VCaP (cell line): ENCODE results near the gene CD247.

Experiments used
- H3K27ac ChIP-seq: fragments of 450-650 bp; 2 replicates; pipeline ENCODE4 v1.5.1; 2017
- CTCF ChIP-seq: fragments of 450-650 bp; conservative IDR thresholded peaks from 2 replicates; pipeline ENCODE4 v1.5.1; 2017; ENCODE audit warnings: mild to moderate bottlenecking, moderate library complexity

The CD247 gene

GRCh38 chr1:167526667-167527383 is 8.5 kb upstream of the CD247 start:
- no peak for TF ChIP-seq CTCF
- no peak overlapping the region for H3K27ac ChIP-seq

GRCh38 chr1:167524651-167525050 is 6.3 kb upstream of the CD247 start:
- no peak for TF ChIP-seq CTCF
- H3K27ac ChIP-seq, result no peak overlapping the region

- no peak for TF ChIP-seq CTCF
- H3K27ac ChIP-seq, result no peak overlapping the region
These were observed 3.9 kb upstream of the CD247 start for GRCh38 chr1:167522246-167522645.

- no peak overlapping the region for H3K27ac ChIP-seq
These were observed 2.4 kb upstream of the CD247 start for GRCh38 chr1:167520711-167521206.

GRCh38 chr1:167517535-167518330 is 596 bp downstream of the CD247 start:
- TF ChIP-seq CTCF, result no peak
- no peak overlapping the region for H3K27ac ChIP-seq

More at GRCh38 chr1:167520711-167521206, 2.4 kb upstream of the CD247 start:
- TF ChIP-seq CTCF, result no peak

GRCh38 chr1:167516404-167517388 is 1.6 kb downstream of the CD247 start:
- no peak overlapping the region for H3K27ac ChIP-seq
- TF ChIP-seq CTCF, result no peak
